GM18873 (cell line): ENCODE measurements around the gene REN.

ENCODE experiments used
- ATAC-seq: cut with Tn5 transposase; IDR thresholded peaks from one replicate; pipeline ENCODE4 v1.9.1; 2021; ENCODE audit warnings: mild to moderate bottlenecking, moderate library complexity, moderate number of reproducible peaks; ENCODE audit not compliant: unreplicated experiment, low FRiP score

Gene REN

DNA sequence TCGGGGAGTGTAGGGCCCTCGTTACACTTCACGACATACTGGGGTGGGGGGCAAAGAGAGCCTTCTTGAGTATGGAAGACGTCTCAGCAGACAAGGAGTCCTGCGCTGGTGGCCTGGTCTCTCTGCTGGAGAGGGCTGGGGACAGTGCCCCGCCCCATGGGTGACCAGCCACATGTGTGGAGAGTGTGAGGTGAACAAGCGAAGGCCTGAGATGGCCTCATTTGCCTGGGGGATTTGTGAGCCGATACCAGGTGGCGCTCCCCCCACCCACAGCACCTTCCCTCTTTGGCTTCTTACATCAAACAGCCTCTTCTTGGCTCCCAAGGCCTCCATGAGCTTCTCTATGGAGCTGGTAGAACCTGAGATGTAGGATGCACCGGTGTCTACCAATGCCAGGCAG lies 10.3 kb downstream of the REN start:
- ATAC-seq: no peak

DNA sequence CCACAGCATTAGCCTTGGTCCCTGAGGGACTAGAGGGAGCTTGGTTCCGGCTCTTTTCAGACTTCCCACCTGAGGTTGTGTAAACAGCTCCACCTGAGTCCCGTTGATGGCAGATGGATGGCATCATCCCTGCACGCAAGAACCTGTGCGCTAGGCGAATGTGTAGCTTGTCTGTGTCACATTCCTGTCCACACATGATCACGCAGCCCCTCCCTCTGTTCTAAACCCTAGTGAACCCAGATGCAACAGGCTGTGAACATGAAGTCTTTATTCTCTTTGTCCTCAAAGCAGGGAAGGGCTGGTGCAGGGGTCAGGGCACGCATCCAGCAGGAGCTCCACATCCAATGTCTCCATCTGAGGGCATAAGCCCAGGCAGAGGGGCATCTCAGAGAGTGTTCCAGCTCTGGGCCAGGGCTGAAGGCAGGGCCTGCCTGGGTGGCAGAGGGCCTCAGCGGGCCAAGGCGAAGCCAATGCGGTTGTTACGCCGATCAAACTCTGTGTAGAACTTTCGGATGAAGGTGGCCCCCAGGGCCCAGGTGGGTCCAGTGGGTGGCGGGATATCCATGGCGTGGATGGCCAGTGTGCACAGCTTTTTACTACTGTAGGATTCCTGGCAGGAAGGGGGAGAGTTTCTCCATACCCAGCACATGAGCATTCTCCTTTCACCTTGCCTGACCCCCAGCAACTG lies 11.4 kb downstream of the REN start:
- no peak for ATAC-seq

DNA sequence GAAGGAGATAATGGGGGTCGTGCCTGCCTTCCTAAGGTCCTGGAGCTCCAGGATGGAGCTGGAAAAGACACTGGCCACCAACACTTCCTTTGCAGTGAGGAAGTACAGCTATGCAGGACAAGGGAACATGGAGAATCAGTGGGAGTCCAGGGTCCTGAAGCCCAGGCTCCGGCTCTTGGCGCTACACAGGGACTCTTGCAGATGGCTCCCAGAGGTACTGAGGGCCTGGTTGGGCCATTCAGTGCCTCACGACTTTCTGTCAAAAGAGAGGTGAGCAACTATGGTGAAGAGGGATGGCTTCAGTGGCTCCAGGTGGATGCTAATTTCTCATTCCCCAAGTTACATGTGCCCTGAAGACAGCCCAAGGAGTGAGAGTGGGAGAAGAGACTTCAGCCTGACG lies 12.5 kb downstream of the REN start:
- ATAC-seq: no peak

DNA sequence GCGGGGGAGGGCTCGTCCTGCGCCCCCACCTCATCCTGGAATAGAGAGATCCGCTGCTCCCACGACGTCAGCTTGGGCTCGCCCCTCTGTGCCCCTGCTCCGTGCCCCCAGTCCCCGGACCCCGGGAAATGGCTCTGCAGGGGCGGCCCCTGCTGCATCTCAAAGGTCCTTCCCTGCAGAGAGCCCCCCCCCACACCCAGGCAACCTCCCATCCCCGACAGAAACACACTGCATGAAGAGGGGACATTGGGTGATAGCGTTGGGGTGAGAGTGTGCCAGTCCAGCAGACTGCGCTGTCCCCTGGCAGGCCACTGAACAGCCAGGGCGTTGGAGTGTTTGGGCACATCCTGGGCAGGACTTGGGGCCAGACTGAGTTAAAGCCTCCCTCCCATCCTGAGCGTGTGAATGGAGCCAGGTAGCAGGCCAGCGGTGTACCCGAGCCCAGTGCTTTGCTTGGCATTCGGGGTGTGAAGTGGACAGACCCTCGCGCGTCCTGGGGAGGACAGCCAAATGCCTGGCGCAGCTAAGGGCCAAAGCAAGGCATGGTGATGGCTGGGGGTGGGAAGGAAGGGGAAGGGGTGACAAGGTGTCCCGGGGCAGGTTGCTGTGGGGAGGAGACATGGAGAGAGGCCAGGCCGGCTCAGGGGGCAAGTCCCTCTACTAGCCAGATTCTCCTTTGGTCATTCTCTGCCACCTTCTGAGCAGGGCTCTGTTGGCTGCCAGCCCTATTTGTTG lies 13.7 kb downstream of the REN start:
- ATAC-seq: no peak

DNA sequence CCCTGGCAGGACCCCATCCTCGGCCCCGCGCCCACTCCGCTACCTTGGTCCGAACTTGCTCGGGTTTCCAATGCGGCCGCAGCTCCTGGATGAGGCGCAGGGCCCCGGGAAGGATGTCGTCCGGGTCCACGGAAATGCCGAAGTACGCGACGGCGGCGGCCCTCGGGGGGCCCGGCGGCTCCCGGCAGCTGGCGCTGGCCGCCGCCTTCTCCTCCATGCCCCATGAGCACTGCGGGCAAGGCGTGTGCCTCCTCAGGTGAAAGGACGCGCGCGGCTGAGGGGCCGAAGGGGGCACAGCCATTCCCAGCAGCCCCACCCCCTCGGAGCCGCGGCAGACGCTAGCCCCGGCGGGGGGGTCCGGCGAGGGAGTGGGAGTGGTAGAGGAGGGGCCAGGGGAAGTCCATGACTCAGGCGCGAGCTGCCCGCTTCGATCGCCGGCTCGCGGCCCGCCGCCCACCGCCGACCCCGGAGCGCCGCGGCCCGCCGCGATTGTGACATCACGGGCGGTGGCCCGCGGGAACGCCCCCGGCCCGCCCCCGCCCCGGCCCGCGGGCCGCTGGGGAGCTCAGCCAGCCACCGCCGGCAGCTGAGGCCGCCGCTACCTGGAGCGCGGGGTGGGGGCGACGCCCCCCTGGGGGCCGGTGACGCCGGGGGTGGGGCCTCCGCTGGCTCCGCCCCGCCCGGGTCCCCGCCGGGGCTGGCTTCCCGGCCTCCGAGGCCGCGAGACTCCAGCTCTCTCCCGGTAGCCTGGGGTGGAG lies 14.4 kb downstream of the REN start, which contains the start of gene ETNK2:
TSS of gene ETNK2 (minus strand) at position 493 of the 758 bp plus-strand sequence. CDS start at position 301, 192 bp downstream.
- ATAC-seq: no peak

DNA sequence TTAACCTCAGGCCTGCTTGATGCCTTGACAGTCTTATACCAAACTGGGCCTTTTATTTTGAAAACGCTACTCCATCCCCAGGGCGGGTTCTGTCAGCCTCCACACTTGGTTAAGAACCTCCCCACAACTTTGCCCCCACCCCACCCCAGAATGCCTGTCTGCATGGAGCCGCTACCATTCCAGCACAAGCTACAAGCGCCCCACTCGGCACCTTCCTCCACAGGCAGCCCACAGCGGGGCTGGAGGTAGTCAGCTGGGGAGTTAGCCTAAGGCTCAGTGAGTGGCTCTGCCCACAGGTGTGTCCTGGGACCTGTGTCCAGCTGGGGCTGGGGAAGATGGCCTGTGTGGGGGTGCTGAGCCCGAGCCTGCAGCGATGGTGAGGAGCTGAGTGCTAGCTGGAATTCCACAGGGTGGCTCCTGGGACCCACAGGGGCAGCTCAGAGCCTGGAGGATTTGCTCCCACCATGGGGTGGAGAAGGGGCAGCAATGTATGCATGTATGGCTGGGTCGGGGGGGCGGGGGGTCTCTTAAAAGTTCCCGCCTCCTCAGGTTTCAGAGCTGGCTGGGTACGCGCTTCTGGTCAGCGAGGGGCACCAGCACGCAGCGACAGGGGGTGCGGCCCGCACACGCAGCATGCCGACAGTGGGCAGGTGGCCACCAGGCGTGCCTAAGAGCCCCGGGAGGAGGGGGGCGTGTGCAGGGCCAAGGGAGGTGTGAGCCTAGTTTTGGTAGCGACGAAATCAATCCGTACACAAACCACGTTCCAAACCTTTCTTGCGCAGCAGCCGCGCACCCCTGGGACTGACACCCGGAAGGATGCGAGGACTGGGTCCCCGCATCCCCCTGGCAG lies 15.2 kb downstream of the REN start:
- no peak for ATAC-seq

DNA sequence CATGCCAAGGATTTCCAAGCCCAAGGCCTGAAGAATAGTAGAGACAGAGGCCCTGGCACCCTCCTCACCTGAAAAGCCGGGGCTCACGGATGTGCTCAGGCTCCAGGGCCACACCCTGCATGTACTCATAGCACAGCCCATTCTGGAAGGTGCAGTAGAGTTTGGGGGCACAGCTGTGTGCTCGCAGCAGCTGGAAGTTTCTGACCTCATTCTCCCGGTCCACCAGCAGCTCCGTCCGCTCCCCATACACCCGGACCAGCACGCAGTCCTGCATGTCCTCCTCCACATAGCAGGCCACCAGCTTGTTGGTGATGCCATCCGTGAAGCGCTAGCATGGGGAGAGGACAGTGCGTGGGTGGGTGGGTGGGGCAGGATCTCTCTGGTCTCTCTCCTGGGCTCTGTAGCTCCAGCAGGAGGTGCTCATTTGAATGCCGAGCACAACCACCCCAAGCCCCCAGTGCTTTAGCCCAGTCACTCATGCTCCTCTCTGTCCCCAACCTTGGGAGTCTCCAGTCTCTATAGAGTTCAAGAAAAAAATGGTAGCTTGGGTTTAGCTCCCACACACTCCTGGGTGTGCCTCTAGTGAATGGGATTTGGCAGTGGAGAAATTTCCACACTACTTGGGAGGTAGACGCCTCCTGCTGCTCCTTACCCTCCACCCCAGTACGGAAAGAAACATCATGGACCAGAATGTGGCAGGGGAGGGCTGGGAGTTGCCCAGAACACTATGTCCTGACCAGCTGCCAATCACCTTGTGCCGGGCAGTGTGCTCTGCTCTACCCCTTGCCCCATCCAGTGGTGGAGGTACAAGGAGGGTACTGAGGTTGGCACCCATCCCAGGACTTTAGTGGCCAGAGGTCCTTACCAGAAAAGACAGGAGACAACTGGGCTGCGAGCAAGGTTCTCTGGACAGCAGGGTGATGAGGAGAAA lies 16.2 kb downstream of the REN start:
- ATAC-seq: no peak

DNA sequence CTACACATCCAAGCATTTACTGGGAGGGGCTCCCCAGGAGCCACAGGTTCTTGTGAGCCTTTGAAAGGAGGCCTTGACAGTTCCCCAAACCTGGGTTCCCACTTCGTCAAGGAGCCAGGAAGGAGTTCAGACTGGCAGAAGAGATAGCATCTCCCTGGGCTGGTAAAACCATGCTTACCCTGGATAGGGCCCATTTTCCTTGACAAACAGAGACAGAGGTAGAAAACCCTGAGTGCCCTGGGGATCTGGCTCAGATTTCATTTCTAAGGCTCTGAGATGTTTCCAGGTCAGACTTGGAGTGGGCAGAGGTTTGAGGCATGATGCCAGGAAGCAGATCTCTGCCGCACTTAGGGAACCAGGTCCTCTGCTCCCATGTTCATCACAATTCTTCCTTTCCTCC lies 17.0 kb downstream of the REN start:
- no peak for ATAC-seq

DNA sequence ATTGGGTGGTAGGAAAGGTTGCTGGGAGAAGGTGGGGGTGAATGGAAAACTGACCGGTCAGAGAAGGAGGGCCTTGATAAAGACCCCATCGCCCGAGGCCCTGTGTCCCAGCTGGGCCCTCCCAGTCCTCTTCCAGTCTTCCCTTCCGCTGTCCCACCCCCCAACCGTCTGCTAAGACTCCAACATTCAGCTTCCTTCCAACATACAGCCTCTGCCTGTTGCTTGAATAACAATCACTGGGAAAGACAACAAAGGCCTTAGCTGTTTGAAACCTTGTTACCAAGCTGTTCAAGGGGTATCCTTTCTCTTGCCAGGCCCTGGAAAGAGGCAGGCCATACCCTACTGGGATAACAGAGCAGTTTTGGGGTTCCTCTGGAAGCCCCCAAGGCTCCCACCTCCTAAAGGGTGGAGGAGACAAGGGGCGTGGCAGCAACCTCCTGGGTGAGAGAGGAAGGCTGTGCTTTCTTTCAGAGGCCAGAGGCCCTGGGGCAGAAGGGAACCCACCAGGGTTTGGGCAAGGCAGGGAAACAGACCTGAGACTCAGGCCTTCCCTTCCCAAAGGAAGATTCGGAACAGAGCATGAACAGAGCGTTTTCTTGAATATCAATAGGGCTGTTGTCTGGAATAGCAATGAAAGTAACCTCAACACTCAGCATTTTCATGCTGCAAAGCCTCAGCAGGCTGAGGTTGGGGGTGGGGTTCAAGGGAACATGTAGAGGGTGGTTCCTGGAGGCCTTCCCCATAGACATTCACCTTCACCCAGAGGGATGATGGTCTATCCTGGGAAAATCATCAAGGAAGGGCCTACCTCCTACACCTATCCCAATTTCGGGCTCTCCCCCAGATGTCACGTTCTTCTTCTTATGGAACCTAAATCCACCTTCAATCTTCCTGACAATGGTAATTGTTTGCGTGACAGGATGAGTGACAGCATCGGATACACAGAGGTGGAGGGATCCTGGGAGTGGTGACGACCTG lies 18.4 kb downstream of the REN start:
- no peak for ATAC-seq

DNA sequence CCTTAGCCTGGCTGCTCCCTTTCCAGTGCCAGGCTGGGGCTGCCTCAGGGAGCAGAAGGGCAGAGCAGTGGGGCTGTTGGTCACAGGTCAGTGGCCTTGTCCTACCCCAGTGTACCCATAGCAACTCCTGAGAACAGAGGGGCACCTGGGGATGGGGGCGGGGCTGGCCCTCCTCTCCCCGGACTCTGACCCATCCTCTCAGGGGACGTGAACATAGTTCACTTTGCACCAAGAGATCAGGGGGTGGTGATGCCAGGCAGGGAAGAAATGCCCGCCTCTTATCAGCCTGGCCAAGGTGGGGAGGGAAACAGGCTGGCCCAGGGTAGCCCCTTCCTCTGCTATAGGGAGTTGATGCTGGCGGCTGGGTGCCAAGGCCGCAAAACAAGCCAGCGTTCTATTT lies 19.2 kb downstream of the REN start:
- no peak for ATAC-seq

DNA sequence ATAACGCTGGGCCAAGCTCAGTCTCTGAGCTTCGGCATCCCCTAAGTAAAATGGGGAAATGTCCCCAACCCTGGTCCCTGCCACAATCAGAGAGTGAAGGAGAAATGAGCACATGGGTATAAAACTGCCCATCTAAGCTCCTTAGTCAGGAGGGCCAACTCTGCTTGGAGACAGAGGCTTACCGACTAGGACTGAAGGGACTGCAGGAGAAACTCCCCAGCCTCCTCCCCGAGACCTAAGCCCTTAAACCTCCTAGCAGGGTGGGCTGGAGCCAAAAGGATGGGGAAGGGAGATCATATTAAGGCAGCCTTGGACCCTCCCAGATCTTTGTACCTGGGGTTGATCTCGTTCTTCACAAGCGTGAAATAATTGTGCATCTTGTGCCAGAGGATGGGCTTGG lies 19.8 kb downstream of the REN start:
- ATAC-seq: no peak

DNA sequence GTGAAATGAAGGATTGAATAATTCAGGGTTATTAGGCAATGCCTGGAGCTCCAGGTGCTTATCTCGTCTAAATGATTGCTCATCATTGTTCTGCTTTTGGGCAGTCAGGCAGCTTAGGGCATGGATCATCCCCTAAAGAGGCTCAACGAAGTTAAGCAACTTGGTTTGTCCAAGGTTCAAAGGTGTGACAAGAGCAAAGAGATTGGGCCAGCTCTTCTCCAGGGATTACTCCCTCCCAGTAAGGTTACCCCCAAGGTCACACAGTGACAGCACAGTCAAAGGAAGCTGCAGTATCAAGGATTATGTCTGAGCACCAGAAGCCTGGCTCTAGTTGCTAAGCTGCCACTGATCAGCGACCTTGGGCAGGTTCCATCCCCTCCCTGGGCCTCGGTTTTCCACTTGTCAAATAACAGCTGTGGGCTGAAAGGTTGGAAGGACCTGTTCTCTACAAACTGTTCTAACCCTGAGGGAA lies 21.1 kb downstream of the REN start:
- no peak for ATAC-seq

DNA sequence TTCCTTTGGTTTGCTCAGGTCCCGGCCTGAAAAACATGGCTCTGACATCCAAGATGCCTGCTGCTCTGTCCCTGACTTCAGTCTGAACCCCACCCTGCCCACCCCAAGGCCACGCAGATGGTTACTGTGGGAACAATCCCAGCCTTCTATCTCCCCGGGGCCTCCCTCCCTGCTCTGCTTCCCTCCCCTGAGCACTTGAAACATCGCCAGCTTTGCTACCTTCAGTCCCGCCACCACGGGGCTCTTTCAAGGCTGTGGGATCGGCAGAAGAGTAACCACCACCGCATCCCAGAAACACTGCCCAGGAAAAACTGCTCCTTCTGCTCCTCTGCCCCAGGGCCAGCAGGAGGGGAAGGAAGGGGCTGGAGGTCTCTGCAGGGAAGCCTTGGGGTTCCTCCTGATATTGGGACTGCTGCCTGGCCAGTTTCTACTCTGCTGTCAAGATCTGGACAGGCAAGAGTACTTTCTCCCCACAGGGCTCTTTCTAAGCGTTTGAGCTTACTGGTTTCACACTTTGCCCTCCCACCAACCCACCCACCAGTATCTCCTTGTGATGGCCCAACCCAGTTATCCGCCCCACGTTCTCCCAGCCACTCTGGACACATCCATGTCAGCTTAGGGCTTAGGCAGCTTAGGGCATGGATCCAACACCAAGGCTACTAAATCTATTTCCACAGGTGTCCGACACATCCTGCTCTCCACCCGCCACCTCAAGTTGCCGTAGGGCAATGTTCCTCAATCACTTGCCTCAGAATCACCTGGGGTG lies 22.7 kb downstream of the REN start:
- no peak for ATAC-seq

DNA sequence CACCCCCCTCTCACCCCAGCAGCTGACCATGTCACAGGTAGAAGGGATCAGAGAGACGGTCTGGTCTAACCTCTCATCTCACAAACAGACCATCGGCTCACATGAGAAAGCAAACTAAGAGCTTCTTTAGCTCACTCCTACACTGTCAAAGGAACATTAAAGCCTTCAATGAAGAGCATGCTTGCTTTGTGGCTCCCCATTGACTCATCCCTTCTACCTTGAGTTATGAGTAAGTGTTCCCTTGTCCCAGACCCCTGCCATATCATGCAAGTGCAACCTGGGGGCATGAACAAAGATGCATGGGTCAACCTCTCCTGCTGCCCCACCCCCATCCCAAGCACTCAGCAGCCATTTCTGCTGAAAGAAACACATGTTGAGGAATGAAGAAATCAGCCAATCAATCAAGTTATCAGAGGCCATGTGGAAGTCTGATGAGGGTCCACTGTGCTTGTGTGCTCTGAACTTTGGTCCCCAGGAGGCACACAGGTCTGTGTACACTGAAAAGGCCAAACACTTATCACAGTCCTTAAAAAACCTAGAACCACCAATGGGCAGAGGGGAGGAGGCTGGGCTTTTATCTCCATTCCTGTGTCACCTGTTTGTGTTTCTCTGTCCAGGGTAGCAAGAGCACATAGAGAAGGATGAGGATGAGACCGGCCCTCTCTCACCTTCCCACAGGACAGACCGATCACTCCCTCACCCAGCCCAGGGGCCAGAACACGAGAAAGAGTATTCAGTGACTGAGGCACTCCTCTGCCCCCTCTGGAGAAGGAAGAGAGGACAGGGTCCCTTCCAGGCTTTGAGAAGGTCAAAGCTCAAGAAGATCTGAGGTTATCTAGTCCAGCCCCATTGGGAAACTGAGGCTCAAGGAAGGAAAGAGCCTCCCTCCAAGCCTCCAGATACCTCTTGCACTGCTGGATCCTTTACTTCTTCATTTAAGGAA lies 23.8 kb downstream of the REN start:
- ATAC-seq: no peak

DNA sequence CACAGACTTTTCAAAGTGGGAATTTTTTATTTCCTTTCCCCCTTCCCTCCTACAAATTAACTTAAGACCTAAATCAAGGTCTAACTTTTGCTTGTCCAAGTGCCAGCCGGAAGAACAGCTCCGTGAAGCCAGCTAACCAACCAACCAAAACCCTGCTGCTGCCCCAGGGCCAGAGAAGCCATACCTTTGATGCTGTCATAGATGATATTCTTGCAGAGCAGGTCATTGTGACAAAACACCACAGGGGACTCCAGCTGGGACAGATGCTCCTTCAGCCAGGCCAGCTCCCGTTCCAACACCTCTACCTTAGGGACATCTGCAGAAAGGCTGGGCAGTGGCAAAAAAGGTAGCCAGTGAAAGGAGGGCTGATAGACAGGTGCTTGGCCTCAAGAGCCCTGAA lies 25.0 kb downstream of the REN start:
- no peak for ATAC-seq

DNA sequence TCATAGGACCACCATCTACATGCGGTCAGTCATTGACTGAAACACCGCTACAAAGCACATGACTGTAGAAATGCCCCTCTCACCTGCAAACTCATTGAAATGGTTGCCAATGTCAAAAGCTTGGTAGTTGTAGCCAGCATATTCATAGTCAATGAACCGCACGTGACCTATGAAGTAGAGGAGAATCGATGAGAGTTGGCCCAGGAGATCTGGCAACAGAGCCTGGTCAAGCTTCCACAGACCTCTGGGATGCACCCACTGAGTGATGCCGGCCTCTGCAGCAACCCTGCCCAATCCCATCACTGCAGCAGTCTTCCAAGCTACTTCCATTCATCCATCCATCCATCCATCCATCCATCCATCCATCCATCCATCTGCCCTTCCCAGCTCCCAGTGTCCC lies 26.2 kb downstream of the REN start:
- ATAC-seq: no peak
